IPS-20b (cell line): ENCODE data around the gene ANO6.

Experiments
- H3K27ac ChIP-seq: one replicate; pipeline ENCODE4 v1.5.1; 2013; ENCODE audit warnings: low read length
- H3K27me3 ChIP-seq: 2 replicates; pipeline ENCODE4 v1.6.1; 2013; ENCODE audit warnings: mild to moderate bottlenecking, low read length, inconsistent platforms; ENCODE audit not compliant: insufficient read depth
- H3K36me3 ChIP-seq: 2 replicates; pipeline ENCODE4 v1.6.1; 2013; ENCODE audit warnings: low read depth, mild to moderate bottlenecking, inconsistent platforms, low read length, moderate library complexity; ENCODE audit not compliant: insufficient read depth
- H3K4me1 ChIP-seq: 2 replicates; pipeline ENCODE4 v1.6.1; 2013; ENCODE audit warnings: mild to moderate bottlenecking, control low read depth, inconsistent platforms, low read length, moderate library complexity; ENCODE audit not compliant: insufficient read depth
- H3K4me3 ChIP-seq: 2 replicates; pipeline ENCODE4 v1.5.1; 2013; ENCODE audit warnings: mild to moderate bottlenecking, low read length, inconsistent platforms
- H3K9ac ChIP-seq: 2 replicates; pipeline ENCODE4 v1.6.1; 2013; ENCODE audit warnings: low read depth, mild to moderate bottlenecking, inconsistent platforms, low read length, moderate library complexity
- H3K9me3 ChIP-seq: 2 replicates; pipeline ENCODE4 v1.6.1; 2013; ENCODE audit warnings: mild to moderate bottlenecking, low read depth, low read length, inconsistent platforms; ENCODE audit not compliant: insufficient read depth

ANO6 gene

GRCh38 chr12:45483571-45483970 lies 267.7 kb downstream of the ANO6 start:
- Histone ChIP-seq H3K4me3 (no peak overlapping the region), H3K27ac (no peak overlapping the region), H3K9me3 (peaks cover 10% of the 10 kb centered on the region; the same call in 1 of the 2 replicates), H3K36me3 (no peaks in the 10 kb centered on the region), H3K9ac (no peak overlapping the region), H3K27me3 (no peaks in the 10 kb centered on the region), H3K4me1 (peaks cover 7% of the 10 kb centered on the region; the same call in 1 of the 2 replicates)
